ENCODE results near the gene TC2N. TPM values are rescaled to one million over a fixed set of nuclear protein-coding genes. Genes with fewer than 3 reads are reported as not detected.

TC2N gene
- total and polyA plus RNA-seq, 2 of the 4 experiments (the other 2 are of a cell fraction), result 0.03 to 0.18 TPM

DNA sequence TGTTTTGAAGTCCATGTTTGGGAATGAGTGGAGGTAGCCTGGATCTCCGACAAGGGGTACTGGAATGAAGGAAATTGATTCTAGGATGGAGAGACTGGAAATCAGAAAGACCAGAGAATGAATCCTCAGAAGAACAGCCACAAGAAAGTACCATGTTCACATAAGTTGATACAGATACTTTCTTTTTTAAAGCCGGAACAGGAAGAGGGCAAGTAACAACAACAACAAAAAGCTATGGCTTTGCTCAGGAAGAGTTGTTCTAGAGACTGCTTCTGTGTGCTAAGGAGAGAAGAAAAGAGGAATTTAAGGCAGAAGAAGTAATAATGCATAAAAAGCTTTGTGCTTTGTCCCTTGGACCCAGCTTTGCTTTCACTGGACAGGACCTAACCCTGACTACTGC, 6.2 kb downstream of the TC2N start:
- no peaks in the 10 kb centered on the region; the same call in 1 of the 2 replicates for H4K20me1 ChIP-seq (ENCODE audit: insufficient read depth, low read length)
- DNase-seq, result no peak
- H3K4me1 ChIP-seq (ENCODE audit: control insufficient read depth, insufficient read depth, low read length), result 0 out of 2 replicates have a peak, but pooled peaks cover 5% of the 10 kb centered on the region
- H3K36me3 ChIP-seq (ENCODE audit: control insufficient read depth, insufficient read depth, low read length), result no peaks in the 10 kb centered on the region
- WGBS, 2 experiments (ENCODE audit: extremely low coverage in 2 of 2, insufficient read length in 1 of 2), result no CpG with 5 or more reads among the region's 2 CpGs
- H3K4ac ChIP-seq (ENCODE audit: low read depth, low read length), result no peak overlapping the region
- H2BK15ac ChIP-seq (ENCODE audit: low read depth, low read length), result no peak overlapping the region
- H3K9me1 ChIP-seq (ENCODE audit: insufficient read depth, low read length), result 0 out of 2 replicates have a peak, but pooled peaks cover 2% of the 10 kb centered on the region
- no peak overlapping the region for H3K4me2 ChIP-seq (ENCODE audit: low read depth, low read length)
- no peak overlapping the region for H2BK5ac ChIP-seq (ENCODE audit: low read depth, low read length, poor library complexity, severe bottlenecking)
- no peak overlapping the region for H4K5ac ChIP-seq (ENCODE audit: low read depth, low read length)
- CTCF ChIA-PET, result no interaction called here
- no peak overlapping the region for H3K23ac ChIP-seq (ENCODE audit: low read depth, low read length)
- no peak overlapping the region for H2AK9ac ChIP-seq (replicated peaks; ENCODE audit: low read depth, low read length, poor library complexity)
- BruUV-seq (replicated peaks), result no TSS peak
- H4K8ac ChIP-seq (ENCODE audit: low read depth in 2 of 2, low read length in 2 of 2), result no peak overlapping the region
- intact Hi-C loops (cut with micrococcal nuclease) (no loop called here), in situ Hi-C loops (cut with MboI; ENCODE audit: low sequenced_read_pairs) (no loop called here), dilution Hi-C loops (cut with HindIII; ENCODE audit: low sequenced_read_pairs, unreplicated experiment) (no loop called here)
- H2AK5ac ChIP-seq (ENCODE audit: low read depth, low read length), result no peak overlapping the region
- H3K9ac ChIP-seq (ENCODE audit: low read depth, low read length), result no peak overlapping the region
- H2AFZ ChIP-seq (replicated peaks; ENCODE audit: low read length, poor library complexity), result no peak overlapping the region
- ATAC-seq (ENCODE audit: low read depth), result no peak
- no peak overlapping the region for H3K18ac ChIP-seq (ENCODE audit: low read depth, low read length)
- no peak overlapping the region for H4K91ac ChIP-seq (ENCODE audit: insufficient read depth, low read depth, low read length)
- no peak for TF ChIP-seq BHLHE40 (IDR thresholded peaks at IDR 0.05; ENCODE audit: low read depth, low read length)
- TF ChIP-seq MXI1 (IDR thresholded peaks at IDR 0.05; ENCODE audit: borderline replicate concordance, low read depth, low read length), result no peak
- TF ChIP-seq, protein P1, sequence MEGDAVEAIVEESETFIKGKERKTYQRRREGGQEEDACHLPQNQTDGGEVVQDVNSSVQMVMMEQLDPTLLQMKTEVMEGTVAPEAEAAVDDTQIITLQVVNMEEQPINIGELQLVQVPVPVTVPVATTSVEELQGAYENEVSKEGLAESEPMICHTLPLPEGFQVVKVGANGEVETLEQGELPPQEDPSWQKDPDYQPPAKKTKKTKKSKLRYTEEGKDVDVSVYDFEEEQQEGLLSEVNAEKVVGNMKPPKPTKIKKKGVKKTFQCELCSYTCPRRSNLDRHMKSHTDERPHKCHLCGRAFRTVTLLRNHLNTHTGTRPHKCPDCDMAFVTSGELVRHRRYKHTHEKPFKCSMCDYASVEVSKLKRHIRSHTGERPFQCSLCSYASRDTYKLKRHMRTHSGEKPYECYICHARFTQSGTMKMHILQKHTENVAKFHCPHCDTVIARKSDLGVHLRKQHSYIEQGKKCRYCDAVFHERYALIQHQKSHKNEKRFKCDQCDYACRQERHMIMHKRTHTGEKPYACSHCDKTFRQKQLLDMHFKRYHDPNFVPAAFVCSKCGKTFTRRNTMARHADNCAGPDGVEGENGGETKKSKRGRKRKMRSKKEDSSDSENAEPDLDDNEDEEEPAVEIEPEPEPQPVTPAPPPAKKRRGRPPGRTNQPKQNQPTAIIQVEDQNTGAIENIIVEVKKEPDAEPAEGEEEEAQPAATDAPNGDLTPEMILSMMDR (conservative IDR thresholded peaks at IDR 0.05; ENCODE audit: low read depth, low read length), result no peak
- no peak for TF ChIP-seq MAZ (IDR thresholded peaks at IDR 0.05; ENCODE audit: borderline replicate concordance, low read depth, low read length)
- TF ChIP-seq FOS (IDR thresholded peaks at IDR 0.05; ENCODE audit: low read depth, low read length), result no peak
- no peak for TF ChIP-seq MAFK (IDR thresholded peaks at IDR 0.05; ENCODE audit: low read depth, low read length)
- TF ChIP-seq SMC3 (IDR thresholded peaks at IDR 0.05; ENCODE audit: low read depth, low read length), result no peak
- TF ChIP-seq CEBPB (IDR thresholded peaks at IDR 0.05; ENCODE audit: low read depth, low read length), result no peak
- TF ChIP-seq RAD21 (IDR thresholded peaks at IDR 0.05; ENCODE audit: low read length), result no peak
- no peak for TF ChIP-seq POLR2A (IDR thresholded peaks at IDR 0.05; ENCODE audit: low read depth, low read length)
- no peak for TF ChIP-seq RCOR1 (IDR thresholded peaks at IDR 0.05; ENCODE audit: insufficient replicate concordance, low read length)
- TF ChIP-seq, protein P2, sequence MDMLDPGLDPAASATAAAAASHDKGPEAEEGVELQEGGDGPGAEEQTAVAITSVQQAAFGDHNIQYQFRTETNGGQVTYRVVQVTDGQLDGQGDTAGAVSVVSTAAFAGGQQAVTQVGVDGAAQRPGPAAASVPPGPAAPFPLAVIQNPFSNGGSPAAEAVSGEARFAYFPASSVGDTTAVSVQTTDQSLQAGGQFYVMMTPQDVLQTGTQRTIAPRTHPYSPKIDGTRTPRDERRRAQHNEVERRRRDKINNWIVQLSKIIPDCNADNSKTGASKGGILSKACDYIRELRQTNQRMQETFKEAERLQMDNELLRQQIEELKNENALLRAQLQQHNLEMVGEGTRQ (IDR thresholded peaks at IDR 0.05; ENCODE audit: low read depth, low read length), result no peak
- H3K27ac ChIP-seq (ENCODE audit: insufficient read depth, low read length), result no peak overlapping the region
- POLR2A ChIA-PET (ENCODE audit: unreplicated experiment), result interaction anchor here (0.5 kb wide), 1 partner anchor 10 kb away, joined by 5 read pairs; no protein-coding TSS in a partner anchor
- no peak overlapping the region for H3K56ac ChIP-seq (ENCODE audit: extremely low read depth, insufficient read depth, low read length)
- no peak overlapping the region for H2BK120ac ChIP-seq (ENCODE audit: low read depth, low read length)
- no peak overlapping the region for H3K4me3 ChIP-seq (ENCODE audit: insufficient read depth, low read depth, low read length)
- H3K14ac ChIP-seq (replicated peaks; ENCODE audit: low read depth, low read length), result no peak overlapping the region
- H3K27me3 ChIP-seq (ENCODE audit: control insufficient read depth, insufficient read depth, low read length), result no peaks in the 10 kb centered on the region
- H3K79me1 ChIP-seq (ENCODE audit: low read depth in 1 of 2, low read length in 2 of 2), result no peaks in the 10 kb centered on the region
- H2BK20ac ChIP-seq (ENCODE audit: low read depth, low read length), result no peak overlapping the region
- H3K9me3 ChIP-seq (ENCODE audit: control insufficient read depth, insufficient read depth, low read length), result no peaks in the 10 kb centered on the region
